GM12801 (cell line): ENCODE measurements around the gene UBE2C.

Source experiments
- CTCF ChIP-seq: IDR thresholded peaks from one replicate; pipeline ENCODE4 v1.5.1; 2011; ENCODE audit warnings: control low read depth; ENCODE audit not compliant: insufficient read length; ENCODE audit errors: extremely low read depth

The UBE2C gene

GRCh38 chr20:45833030-45833882 is 20.8 kb downstream of the UBE2C start, which contains the start of gene SNX21:
SNX21 (plus strand) TSS chr20:45833799; CDS start chr20:45833920, 121 bp downstream.
- TF ChIP-seq CTCF = no peak

- TF ChIP-seq CTCF = no peak
These were observed 21.7 kb downstream of the UBE2C start for GRCh38 chr20:45833883-45834796.

GRCh38 chr20:45834797-45835161 is 22.3 kb downstream of the UBE2C start:
- TF ChIP-seq CTCF = no peak

- no peak for TF ChIP-seq CTCF
These were observed 22.9 kb downstream of the UBE2C start for GRCh38 chr20:45835329-45835765.

- no peak for TF ChIP-seq CTCF
These were observed 23.4 kb downstream of the UBE2C start for GRCh38 chr20:45835825-45836224.

GRCh38 chr20:45836841-45837240 is 24.4 kb downstream of the UBE2C start:
- TF ChIP-seq CTCF = no peak

GRCh38 chr20:45840700-45841198 is 28.3 kb downstream of the UBE2C start:
- TF ChIP-seq CTCF = no peak
